HG02970 (cell line): ENCODE measurements around the gene TRMO.

Experiments
- ATAC-seq: cut with Tn5 transposase; IDR thresholded peaks from one replicate; pipeline ENCODE4 v1.9.1; 2021; ENCODE audit warnings: mild to moderate bottlenecking, moderate library complexity, moderate number of reproducible peaks; ENCODE audit not compliant: unreplicated experiment, low FRiP score

The TRMO gene

GRCh38 chr9:97940741-97941140 lies 18.4 kb upstream of the TRMO start:
- no peak for ATAC-seq

GRCh38 chr9:97940233-97940632 lies 17.9 kb upstream of the TRMO start:
- ATAC-seq: no peak

GRCh38 chr9:97938081-97938644 lies 15.9 kb upstream of the TRMO start, which contains the start of gene HEMGN:
TSS of gene HEMGN (minus strand) at chr9:97938172. CDS start at chr9:97938136, 36 bp downstream.
- no peak for ATAC-seq

GRCh38 chr9:97936998-97937397 lies 14.7 kb upstream of the TRMO start:
- no peak for ATAC-seq

GRCh38 chr9:97935276-97935675 lies 13.0 kb upstream of the TRMO start:
- no peak for ATAC-seq

GRCh38 chr9:97934321-97935115 lies 12.2 kb upstream of the TRMO start:
- no peak for ATAC-seq

GRCh38 chr9:97933297-97933998 lies 11.1 kb upstream of the TRMO start:
- ATAC-seq: no peak

- no peak for ATAC-seq
Measured at GRCh38 chr9:97930972-97931371, 8.7 kb upstream of the TRMO start.

- ATAC-seq: no peak
Measured at GRCh38 chr9:97928986-97929604, 6.8 kb upstream of the TRMO start.

GRCh38 chr9:97925497-97926334 lies 3.4 kb upstream of the TRMO start:
- ATAC-seq: no peak

GRCh38 chr9:97924386-97924785 lies 2.1 kb upstream of the TRMO start:
- ATAC-seq: no peak

GRCh38 chr9:97923529-97924108 lies 1.3 kb upstream of the TRMO start:
- ATAC-seq: peak; percentile 33

GRCh38 chr9:97919217-97919813 lies 3.0 kb downstream of the TRMO start:
- no peak for ATAC-seq

GRCh38 chr9:97918611-97919010 lies 3.7 kb downstream of the TRMO start:
- ATAC-seq: no peak

GRCh38 chr9:97911970-97912369 lies 10.3 kb downstream of the TRMO start:
- no peak for ATAC-seq

GRCh38 chr9:97911528-97911927 lies 10.8 kb downstream of the TRMO start:
- no peak for ATAC-seq

- no peak for ATAC-seq
Measured at GRCh38 chr9:97910357-97910756, 11.9 kb downstream of the TRMO start.

- ATAC-seq: no peak
Measured at GRCh38 chr9:97908705-97909104, 13.6 kb downstream of the TRMO start.

GRCh38 chr9:97907632-97908031 lies 14.7 kb downstream of the TRMO start:
- ATAC-seq: no peak
